ENCODE measurements around the gene ADGRL1.
"Not testable (repeated sequence)": the region's sequence is repeated elsewhere in the genome, so short reads cannot be mapped to it uniquely, and the experiment has no call there.

Gene ADGRL1

DNA sequence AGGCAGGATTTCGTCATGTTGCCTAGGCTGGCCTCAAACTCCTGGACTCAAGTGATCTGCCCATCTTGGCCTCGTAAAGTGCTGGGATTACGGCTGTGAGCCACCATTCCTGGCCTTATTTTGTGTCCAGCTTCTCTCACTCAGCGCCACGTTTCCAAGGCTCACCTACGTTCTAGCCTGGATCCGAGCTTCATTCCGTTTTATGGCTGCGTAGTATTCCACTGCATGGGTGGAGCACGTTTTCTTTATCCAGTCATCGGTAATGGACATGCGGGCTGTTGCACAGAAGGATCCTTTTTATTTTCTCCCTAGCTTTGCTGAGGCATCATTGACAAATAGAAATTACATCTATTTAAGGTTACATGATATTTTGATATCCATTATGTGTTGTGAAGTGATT is 16.6 kb downstream of the ADGRL1 start:
- Mint-ChIP-seq H3K27me3 (ENCODE audit: low read depth) (no peaks in the 10 kb centered on the region), H3K27ac (no peak overlapping the region), H3K4me3 (no peak overlapping the region), H3K9me3 (no peaks in the 10 kb centered on the region), H3K4me1 (ENCODE audit: low read depth) (peaks cover 9% of the 10 kb centered on the region), H3K36me3 (ENCODE audit: low read depth) (no peaks in the 10 kb centered on the region)
- no peak for DNase-seq (ENCODE audit: low spot score)

DNA sequence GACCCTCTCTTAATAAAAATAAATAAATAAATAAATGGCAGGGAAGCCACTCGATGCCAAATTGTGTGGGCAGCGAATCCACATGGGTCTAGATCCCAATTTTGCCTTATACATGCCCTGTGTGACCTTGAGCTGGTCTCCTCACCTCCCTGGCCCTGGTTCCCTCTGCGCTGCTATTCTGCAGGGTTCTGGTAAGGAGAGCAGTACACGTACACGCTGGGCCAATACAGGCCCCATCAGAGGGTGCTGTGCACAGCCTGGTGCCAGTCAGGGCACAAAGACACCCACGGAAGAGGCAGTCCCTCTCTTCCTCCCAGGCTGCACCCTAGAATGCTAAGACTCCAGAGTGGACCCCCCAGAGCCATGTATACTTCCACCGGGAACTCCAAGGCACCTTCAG is 17.9 kb downstream of the ADGRL1 start:
- not testable (repeated sequence) for H3K4me1 Mint-ChIP-seq (ENCODE audit: low read depth); DNase-seq (ENCODE audit: low spot score); H3K36me3 Mint-ChIP-seq (ENCODE audit: low read depth); H3K9me3 Mint-ChIP-seq; H3K4me3 Mint-ChIP-seq; H3K27me3 Mint-ChIP-seq (ENCODE audit: low read depth); H3K27ac Mint-ChIP-seq

- no peak for DNase-seq (ENCODE audit: low spot score)
- peaks cover 9% of the 10 kb centered on the region for H3K4me1 Mint-ChIP-seq (ENCODE audit: low read depth)
- no peak overlapping the region for H3K4me3 Mint-ChIP-seq
- H3K27me3 Mint-ChIP-seq (ENCODE audit: low read depth), result no peaks in the 10 kb centered on the region
- H3K9me3 Mint-ChIP-seq, result no peaks in the 10 kb centered on the region
- no peak overlapping the region for H3K27ac Mint-ChIP-seq
- no peaks in the 10 kb centered on the region for H3K36me3 Mint-ChIP-seq (ENCODE audit: low read depth)
These were observed 18.4 kb downstream of the ADGRL1 start for GRCh38 chr19:14187561-14187960.

DNA sequence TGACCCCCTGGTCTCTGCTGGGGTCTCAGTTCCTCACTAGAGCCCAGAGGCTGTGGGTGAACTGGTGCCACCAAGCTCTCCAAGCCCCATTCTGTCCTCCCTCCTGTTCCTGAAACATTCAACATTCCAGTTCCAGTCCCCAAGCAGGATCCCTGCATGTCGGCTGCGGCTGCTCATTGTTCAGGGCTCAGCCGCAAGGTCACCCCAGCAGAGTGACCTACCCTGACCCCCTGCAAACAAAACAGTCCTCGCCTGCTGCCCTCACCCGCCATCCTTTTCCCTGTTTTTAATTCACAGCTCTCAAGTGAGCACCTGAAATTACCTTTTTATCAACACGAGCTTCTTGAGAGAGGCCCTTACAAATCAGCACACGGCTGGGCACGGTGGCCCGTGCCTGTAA is 19.3 kb downstream of the ADGRL1 start:
- not testable (repeated sequence) for H3K4me1 Mint-ChIP-seq (ENCODE audit: low read depth); H3K27ac Mint-ChIP-seq

GRCh38 chr19:14185691-14186090 is 20.3 kb downstream of the ADGRL1 start:
- H3K9me3 Mint-ChIP-seq; H3K4me1 Mint-ChIP-seq (ENCODE audit: low read depth); H3K27me3 Mint-ChIP-seq (ENCODE audit: low read depth); H3K4me3 Mint-ChIP-seq; H3K27ac Mint-ChIP-seq; DNase-seq (ENCODE audit: low spot score); H3K36me3 Mint-ChIP-seq (ENCODE audit: low read depth): not testable (repeated sequence)

More for the DNA sequence above, 19.3 kb downstream of the ADGRL1 start:
- H3K9me3 Mint-ChIP-seq; DNase-seq (ENCODE audit: low spot score); H3K36me3 Mint-ChIP-seq (ENCODE audit: low read depth); H3K4me3 Mint-ChIP-seq; H3K27me3 Mint-ChIP-seq (ENCODE audit: low read depth): not testable (repeated sequence)

GRCh38 chr19:14185158-14185557 is 20.8 kb downstream of the ADGRL1 start:
- Mint-ChIP-seq H3K27me3 (ENCODE audit: low read depth) (no peaks in the 10 kb centered on the region), H3K36me3 (ENCODE audit: low read depth) (no peaks in the 10 kb centered on the region), H3K9me3 (no peaks in the 10 kb centered on the region), H3K4me1 (ENCODE audit: low read depth) (peaks cover under 1% of the 10 kb centered on the region), H3K4me3 (no peak overlapping the region), H3K27ac (no peak overlapping the region)
- DNase-seq (ENCODE audit: low spot score), result no peak

DNA sequence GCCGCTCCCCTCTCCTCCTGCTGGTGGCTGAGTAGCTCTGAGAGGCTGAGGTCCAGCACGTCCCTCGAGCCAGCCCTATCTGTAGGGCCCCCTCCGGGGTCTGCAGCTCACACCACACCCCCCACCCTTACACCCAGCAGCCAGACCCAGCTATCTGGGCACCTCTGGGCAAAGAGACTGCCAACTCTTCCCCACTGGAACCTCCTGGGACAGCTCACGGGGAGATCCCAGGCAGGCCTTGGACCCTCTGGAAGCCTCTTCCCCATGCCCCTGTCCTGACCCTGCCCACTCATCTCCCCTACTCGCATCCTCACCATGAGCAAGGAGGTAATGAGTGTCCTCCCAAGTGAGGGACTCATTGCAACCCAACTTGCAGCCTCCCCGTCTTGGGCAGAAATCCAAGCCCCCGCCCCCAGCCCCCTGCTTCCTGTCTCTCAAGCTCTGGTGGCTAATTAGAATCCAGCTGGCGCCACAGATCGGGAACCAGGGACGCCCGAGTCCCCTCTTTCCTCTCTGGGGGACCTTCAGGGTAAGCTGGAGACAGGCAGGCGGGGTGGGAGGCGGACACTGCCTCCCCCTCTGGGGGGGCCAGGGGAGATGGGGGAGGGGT is 22.1 kb downstream of the ADGRL1 start:
- H3K27ac Mint-ChIP-seq, result no peak overlapping the region
- H3K9me3 Mint-ChIP-seq, result no peaks in the 10 kb centered on the region
- no peak overlapping the region for H3K4me3 Mint-ChIP-seq
- DNase-seq (ENCODE audit: low spot score), result no peak
- H3K4me1 Mint-ChIP-seq (ENCODE audit: low read depth), result no peaks in the 10 kb centered on the region
- no peaks in the 10 kb centered on the region for H3K36me3 Mint-ChIP-seq (ENCODE audit: low read depth)
- no peaks in the 10 kb centered on the region for H3K27me3 Mint-ChIP-seq (ENCODE audit: low read depth)

GRCh38 chr19:14182476-14182875 is 23.5 kb downstream of the ADGRL1 start:
- no peaks in the 10 kb centered on the region for H3K27me3 Mint-ChIP-seq (ENCODE audit: low read depth)
- H3K4me3 Mint-ChIP-seq, result no peak overlapping the region
- no peaks in the 10 kb centered on the region for H3K4me1 Mint-ChIP-seq (ENCODE audit: low read depth)
- no peak overlapping the region for H3K27ac Mint-ChIP-seq
- H3K36me3 Mint-ChIP-seq (ENCODE audit: low read depth), result no peaks in the 10 kb centered on the region
- no peaks in the 10 kb centered on the region for H3K9me3 Mint-ChIP-seq
- no peak for DNase-seq (ENCODE audit: low spot score)

GRCh38 chr19:14181906-14182305 is 24.1 kb downstream of the ADGRL1 start:
- Mint-ChIP-seq H3K4me3 (no peak overlapping the region), H3K27ac (no peak overlapping the region), H3K9me3 (no peaks in the 10 kb centered on the region), H3K4me1 (ENCODE audit: low read depth) (no peaks in the 10 kb centered on the region), H3K36me3 (ENCODE audit: low read depth) (no peaks in the 10 kb centered on the region), H3K27me3 (ENCODE audit: low read depth) (no peaks in the 10 kb centered on the region)
- DNase-seq (ENCODE audit: low spot score), result no peak

DNA sequence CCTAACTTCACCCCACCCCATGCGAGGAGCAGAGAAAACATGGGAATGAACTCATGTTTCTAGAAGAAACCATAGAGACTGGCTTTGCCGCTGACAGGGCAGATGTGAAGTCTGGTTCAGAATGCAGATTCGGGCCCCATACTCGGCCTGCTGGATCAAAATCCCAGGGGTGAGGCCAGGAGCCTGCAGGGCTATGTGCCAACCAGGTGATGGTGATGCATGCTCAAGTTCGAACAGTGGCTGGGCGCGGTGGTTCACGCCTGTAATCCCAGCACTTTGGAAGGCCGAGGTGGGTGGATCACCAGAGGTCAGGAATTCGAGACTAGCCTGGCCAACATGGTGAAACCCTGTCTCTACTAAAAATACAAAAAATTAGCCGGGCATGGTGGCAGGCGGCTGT is 24.8 kb downstream of the ADGRL1 start:
- not testable (repeated sequence) for H3K27ac Mint-ChIP-seq; DNase-seq (ENCODE audit: low spot score); H3K4me3 Mint-ChIP-seq; H3K4me1 Mint-ChIP-seq (ENCODE audit: low read depth); H3K27me3 Mint-ChIP-seq (ENCODE audit: low read depth); H3K9me3 Mint-ChIP-seq; H3K36me3 Mint-ChIP-seq (ENCODE audit: low read depth)

- H3K36me3 Mint-ChIP-seq (ENCODE audit: low read depth), result no peaks in the 10 kb centered on the region
- DNase-seq (ENCODE audit: low spot score), result no peak
- no peaks in the 10 kb centered on the region for H3K27me3 Mint-ChIP-seq (ENCODE audit: low read depth)
- H3K9me3 Mint-ChIP-seq, result no peaks in the 10 kb centered on the region
- H3K4me1 Mint-ChIP-seq (ENCODE audit: low read depth), result peaks cover 3% of the 10 kb centered on the region
- H3K4me3 Mint-ChIP-seq, result no peak overlapping the region
- H3K27ac Mint-ChIP-seq, result no peak overlapping the region
These were observed 28.4 kb downstream of the ADGRL1 start for GRCh38 chr19:14177496-14178074.

DNA sequence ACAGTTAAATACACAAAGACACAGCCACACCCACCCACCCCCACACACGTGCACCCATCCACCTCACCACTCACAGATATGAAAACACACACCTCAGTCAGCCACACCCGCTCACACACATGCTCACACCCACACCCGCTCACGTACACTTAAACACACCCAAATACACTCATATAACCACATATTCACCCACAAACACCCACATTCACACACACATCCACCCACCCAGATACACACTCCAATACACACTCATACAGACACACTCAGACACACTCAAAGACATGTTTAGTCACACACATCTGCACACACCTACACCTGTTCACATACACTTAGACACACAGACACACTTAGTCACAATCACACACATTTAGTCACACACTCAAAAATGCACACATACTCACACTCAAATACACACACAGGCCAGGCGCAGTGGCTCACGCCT is 30.6 kb downstream of the ADGRL1 start:
- H3K27ac Mint-ChIP-seq, result no peak overlapping the region
- no peak overlapping the region for H3K4me3 Mint-ChIP-seq
- peaks cover 5% of the 10 kb centered on the region for H3K36me3 Mint-ChIP-seq (ENCODE audit: low read depth)
- DNase-seq (ENCODE audit: low spot score), result no peak
- no peaks in the 10 kb centered on the region for H3K27me3 Mint-ChIP-seq (ENCODE audit: low read depth)
- H3K4me1 Mint-ChIP-seq (ENCODE audit: low read depth), result peaks cover 3% of the 10 kb centered on the region
- no peaks in the 10 kb centered on the region for H3K9me3 Mint-ChIP-seq

DNA sequence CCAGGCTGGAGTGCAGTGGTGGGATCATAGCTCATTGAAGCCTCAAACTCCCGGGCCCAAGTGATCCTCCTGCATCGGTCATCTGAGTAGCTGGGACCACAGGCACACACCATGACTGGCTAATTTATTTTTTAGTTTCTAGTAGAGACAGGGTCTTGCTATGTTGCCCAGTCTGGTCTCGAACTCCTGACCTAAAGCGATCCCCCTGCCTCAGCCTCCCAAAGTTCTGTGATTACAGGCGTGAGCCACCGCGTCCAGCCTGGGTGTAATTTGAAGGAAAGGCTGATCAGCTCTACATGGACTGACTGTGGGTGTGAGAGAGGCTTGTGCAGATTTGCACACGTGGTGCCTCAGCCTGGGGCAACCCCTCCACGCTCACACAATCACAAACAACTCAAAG is 31.1 kb downstream of the ADGRL1 start:
- Mint-ChIP-seq H3K9me3 (no peaks in the 10 kb centered on the region), H3K4me3 (no peak overlapping the region), H3K36me3 (ENCODE audit: low read depth) (peaks cover 8% of the 10 kb centered on the region), H3K27ac (no peak overlapping the region), H3K4me1 (ENCODE audit: low read depth) (peaks cover 3% of the 10 kb centered on the region), H3K27me3 (ENCODE audit: low read depth) (no peaks in the 10 kb centered on the region)
- DNase-seq (ENCODE audit: low spot score), result no peak

DNA sequence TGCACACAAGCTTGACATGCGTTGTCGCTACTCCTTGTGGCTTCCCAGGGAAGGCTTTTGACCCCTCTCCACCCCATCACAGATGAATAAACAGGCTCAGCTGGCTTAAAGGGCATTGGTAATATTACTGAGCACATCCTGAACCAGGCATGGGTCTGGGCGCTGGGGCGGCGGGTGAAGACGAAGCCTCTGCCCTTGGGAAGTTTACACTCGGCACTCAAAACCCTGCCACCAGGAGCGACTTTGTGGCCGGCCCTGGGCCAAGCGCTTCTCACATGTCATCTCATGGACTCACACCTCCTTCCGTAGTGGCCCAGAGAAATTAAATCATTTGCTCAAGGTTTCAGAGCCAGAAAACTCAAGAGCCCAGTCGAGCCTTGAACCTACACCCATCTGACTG is 37.0 kb downstream of the ADGRL1 start:
- H3K27ac Mint-ChIP-seq, result no peak overlapping the region
- H3K4me3 Mint-ChIP-seq, result no peak overlapping the region
- peaks cover 12% of the 10 kb centered on the region for H3K36me3 Mint-ChIP-seq (ENCODE audit: low read depth)
- peaks cover 12% of the 10 kb centered on the region for H3K4me1 Mint-ChIP-seq (ENCODE audit: low read depth)
- DNase-seq (ENCODE audit: low spot score), result no peak
- H3K27me3 Mint-ChIP-seq (ENCODE audit: low read depth), result no peaks in the 10 kb centered on the region
- no peaks in the 10 kb centered on the region for H3K9me3 Mint-ChIP-seq

Measured in T-helper 2 cell treated with Interferon-gamma antibody and Interleukin-4, amounts not matched to agents 5 μg/mL and 100 μg/mL, for 36 hours (primary cell).